HUES64 (cell line): ENCODE results near the gene SYT8.
"Not testable (repeated sequence)": the region's sequence is repeated elsewhere in the genome, so short reads cannot be mapped to it uniquely, and the experiment has no call there.

ENCODE experiments used
- H3K27ac ChIP-seq: 2 replicates; pipeline ENCODE4 v1.7.0; 2013; ENCODE audit warnings: low read depth, low read length, inconsistent platforms
- H3K27me3 ChIP-seq: 2 replicates; pipeline ENCODE4 v1.6.1; 2013; ENCODE audit warnings: mild to moderate bottlenecking, low read length; ENCODE audit not compliant: insufficient read depth
- H3K36me3 ChIP-seq: 2 replicates; pipeline ENCODE4 v1.6.1; 2013; ENCODE audit warnings: mild to moderate bottlenecking, low read length; ENCODE audit not compliant: insufficient read depth
- H3K4me1 ChIP-seq: 2 replicates; pipeline ENCODE4 v1.6.1; 2013; ENCODE audit warnings: mild to moderate bottlenecking, low read length, moderate library complexity; ENCODE audit not compliant: insufficient read depth
- H3K4me3 ChIP-seq: 2 replicates; pipeline ENCODE4 v1.5.1; 2013; ENCODE audit warnings: mild to moderate bottlenecking, low read length, moderate library complexity
- H3K9ac ChIP-seq: 2 replicates; pipeline ENCODE4 v1.6.1; 2013; ENCODE audit warnings: mild to moderate bottlenecking, low read depth, low read length
- H3K9me3 ChIP-seq: 2 replicates; pipeline ENCODE4 v1.6.1; 2013; ENCODE audit warnings: low read depth, low read length; ENCODE audit not compliant: insufficient read depth
- WGBS: fragments of 150-250, 120-280 bp; methylation state at CpG from one replicate; pipeline ENCODE4 v1.1.7; 2013; ENCODE audit warnings: missing lambda C conversion rate; 5-methylcytosine and 5-hydroxymethylcytosine counted together

The SYT8 gene

DNA sequence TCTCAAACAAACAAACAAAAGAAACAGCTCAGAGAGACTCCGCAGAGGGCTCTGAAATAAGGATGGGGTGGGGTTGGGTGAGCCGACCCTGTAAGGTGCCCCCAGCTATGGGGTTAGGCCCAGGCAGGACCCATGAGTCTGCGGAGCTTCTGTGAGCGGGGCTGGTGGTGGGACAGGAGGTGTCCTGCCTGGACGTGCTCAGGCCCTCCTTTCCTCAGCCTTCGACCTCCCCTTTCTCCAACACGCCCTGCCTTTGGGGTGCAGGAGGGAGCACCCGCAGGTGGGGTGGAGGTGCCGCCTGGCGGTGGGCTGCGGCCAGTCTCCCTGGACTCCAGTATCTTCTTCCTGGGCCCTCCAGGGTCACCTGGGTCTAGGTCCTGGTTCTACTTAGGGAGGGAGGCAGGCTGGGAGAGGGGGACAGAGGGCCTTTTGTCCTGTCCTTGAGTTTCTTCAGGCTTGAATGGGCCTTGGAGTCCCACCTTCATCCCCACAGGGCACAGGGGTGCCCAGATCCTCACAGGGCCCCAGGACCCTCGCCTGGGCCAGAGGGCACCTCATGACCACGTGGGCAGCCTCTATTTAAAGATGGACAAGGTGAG lies 44.7 kb downstream of the SYT8 start:
- 89% methylated on average over 13 of the region's 13 CpGs for WGBS
- Histone ChIP-seq H3K36me3 (no peaks in the 10 kb centered on the region), H3K9me3 (no peaks in the 10 kb centered on the region), H3K4me3 (no peak overlapping the region), H3K9ac (no peak overlapping the region), H3K27ac (no peak overlapping the region), H3K27me3 (no peaks in the 10 kb centered on the region; the same call in 1 of the 2 replicates), H3K4me1 (peaks cover 3% of the 10 kb centered on the region; the same call in 1 of the 2 replicates)

DNA sequence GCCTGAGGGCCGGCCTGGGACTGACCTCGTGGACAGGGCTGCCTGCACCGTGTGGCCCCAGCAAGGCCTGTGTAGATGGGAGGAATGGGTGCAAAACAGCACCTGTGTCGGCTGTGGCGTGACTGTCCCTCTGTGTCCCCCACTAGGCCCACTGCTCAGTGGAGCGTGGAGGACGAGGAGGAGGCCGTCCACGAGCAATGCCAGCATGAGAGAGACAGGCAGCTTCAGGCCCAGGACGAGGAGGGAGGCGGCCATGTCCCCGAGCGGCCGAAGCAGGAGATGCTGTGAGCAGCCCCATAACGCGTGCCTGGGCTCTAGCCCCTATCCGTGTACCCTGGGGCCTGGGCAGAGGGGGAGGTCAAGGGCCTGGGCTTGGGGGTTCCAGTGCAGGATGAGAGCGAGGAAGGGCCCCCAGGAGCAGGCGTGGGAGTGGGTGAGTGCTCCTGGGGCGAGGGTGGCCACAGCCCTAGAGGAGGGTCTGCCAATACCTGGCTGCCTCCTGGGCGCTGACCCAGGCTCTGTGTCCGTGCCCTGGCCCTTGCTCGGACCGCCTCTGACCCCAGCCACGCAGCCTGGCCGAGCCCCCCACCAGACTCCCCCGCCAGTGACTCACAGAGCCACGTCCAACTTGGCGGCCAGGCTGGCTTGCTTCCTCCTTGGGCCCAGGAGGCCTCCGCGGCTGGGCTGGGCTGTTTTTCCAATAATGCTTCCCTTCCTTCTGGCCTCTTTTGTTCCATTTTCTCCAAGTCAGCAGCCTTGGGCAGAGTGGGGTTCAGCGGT lies 45.3 kb downstream of the SYT8 start:
- no peaks in the 10 kb centered on the region for H3K9me3 ChIP-seq
- H3K27me3 ChIP-seq = no peaks in the 10 kb centered on the region; the same call in 1 of the 2 replicates
- H3K4me3 ChIP-seq = no peak overlapping the region
- no peak overlapping the region for H3K9ac ChIP-seq
- peaks cover 3% of the 10 kb centered on the region; the same call in 1 of the 2 replicates for H3K4me1 ChIP-seq
- no peaks in the 10 kb centered on the region for H3K36me3 ChIP-seq
- WGBS = 91% methylated on average over 32 of the region's 32 CpGs
- no peak overlapping the region for H3K27ac ChIP-seq

DNA sequence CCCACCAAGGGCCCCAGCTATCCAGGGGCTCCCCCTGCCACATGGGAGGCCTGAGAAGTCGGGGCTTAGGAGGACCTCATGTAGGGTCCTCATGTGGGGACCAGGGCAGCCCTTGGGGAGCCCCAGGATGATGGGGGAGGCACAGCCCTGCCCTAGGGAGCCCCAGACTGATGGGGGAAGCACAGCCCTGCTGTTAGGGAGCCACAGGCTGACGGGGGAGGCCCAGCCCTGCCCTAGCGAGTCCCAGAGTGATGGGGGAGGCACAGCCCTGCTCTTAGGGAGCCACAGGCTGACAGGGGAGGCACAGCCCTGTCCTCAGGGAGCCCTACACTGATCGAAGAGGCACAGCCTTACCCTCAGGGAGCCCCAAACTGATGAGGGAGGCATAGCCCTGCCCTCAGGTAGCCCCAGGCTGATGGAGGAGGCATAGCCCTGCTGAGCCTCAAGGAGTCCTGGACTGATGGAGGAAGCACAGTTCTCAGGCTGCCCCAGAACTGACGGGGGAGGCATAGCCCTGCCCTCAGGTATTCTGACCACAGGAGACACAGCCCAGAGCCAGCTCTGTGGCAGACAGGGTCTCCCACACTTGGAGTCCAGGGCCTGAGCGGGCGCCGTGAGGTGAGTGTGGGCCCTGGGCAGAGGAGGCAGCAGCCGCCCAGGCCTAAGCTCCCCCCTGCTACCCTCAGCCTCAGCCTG lies 46.1 kb downstream of the SYT8 start:
- Histone ChIP-seq H3K27me3 (no peaks in the 10 kb centered on the region; the same call in 1 of the 2 replicates), H3K4me3 (no peak overlapping the region), H3K9me3 (no peaks in the 10 kb centered on the region), H3K9ac (no peak overlapping the region), H3K36me3 (no peaks in the 10 kb centered on the region), H3K27ac (no peak overlapping the region), H3K4me1 (peaks cover 3% of the 10 kb centered on the region; the same call in 1 of the 2 replicates)
- 86% methylated on average over 9 of the region's 9 CpGs for WGBS

DNA sequence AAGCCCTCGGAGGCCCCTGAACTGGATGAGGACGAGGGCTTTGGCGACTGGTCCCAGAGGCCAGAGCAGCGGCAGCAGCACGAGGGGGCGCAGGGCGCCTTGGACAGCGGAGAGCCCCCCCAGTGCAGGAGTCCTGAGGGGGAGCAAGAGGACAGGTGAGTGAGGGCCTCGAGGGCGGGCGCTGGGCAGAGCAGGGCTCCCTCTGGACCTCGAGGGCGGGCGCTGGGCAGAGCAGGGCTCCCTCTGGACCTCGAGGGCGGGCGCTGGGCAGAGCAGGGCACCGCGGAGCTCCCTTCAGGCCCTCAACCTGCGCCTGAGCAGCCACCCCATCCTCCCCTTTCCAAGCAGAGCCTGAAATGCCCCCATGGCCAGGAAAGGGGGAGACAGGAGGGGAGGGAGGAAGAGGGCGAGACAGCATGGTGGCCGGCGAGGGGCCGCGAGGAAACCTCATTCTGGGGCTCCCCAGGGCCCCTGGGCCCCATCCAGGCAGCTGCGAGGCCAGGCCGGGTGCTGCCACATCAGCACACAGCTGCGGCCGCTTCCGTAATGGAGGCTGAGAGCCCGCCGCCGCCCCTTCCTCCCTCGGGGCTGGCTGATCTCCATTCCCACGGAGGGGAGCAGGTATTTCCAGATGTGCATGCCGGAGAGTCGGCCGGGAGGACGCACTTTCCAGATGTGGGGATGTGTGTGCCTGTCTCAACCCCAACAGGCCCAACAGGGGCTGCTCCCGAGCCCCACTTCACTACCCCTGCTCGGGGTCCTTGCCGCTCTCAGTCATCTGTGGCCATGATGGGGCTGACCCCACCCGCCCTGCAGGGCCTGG lies 46.9 kb downstream of the SYT8 start:
- no peak overlapping the region for H3K27ac ChIP-seq
- H3K36me3 ChIP-seq = no peaks in the 10 kb centered on the region
- no peaks in the 10 kb centered on the region; the same call in 1 of the 2 replicates for H3K27me3 ChIP-seq
- no peaks in the 10 kb centered on the region for H3K9me3 ChIP-seq
- WGBS = 90% methylated on average over 42 of the region's 43 CpGs
- H3K4me1 ChIP-seq = peaks cover 3% of the 10 kb centered on the region; the same call in 1 of the 2 replicates
- no peak overlapping the region for H3K9ac ChIP-seq
- H3K4me3 ChIP-seq = no peak overlapping the region

DNA sequence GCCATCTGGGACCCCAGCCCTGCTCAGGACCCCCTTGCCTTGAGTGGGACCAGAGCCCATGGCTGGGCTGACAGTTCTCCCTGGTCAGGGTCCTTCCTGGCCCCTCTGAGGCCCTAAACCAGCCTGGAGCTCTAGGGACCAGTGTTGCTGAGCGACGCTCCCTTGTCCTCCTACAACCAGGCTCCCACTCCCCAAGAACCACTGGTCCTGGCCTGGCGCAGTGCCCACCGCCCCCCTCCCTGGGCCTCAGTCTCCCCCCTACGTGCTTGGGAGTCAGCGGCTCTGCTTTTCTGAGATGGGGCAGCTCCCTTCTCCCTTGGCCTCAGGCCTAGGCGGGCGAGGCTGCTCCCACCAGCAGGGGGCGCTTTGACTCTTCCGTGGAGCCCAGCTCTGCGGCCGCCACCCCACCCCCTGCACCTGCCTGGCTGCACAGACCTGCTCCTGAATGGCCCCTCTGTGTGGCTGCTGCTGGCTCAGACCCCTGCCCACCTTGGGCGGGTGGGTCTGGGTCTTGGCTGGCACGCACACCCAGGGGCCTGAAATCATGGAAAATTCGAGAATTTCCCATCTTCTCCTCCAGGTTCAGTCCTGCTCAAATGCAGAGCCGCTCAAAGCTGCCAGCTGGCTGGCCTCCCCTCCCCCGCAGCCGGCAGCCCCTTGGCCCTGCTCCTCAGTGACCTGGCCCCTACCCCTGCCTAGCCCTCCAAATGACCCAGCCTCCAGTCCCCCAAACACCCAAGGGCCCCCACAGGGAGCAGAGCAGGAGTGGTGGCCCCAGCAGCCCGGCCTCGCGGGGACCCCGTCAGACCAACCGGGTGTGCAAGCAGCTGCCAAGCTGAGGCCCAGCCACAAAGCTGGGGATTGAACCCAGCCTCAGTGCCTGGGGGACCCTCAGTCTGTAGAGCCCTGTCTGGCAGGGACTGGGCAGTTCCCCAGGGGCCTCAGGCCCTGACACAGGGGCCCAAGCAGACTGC lies 47.8 kb downstream of the SYT8 start:
- no peak overlapping the region for H3K4me3 ChIP-seq

DNA sequence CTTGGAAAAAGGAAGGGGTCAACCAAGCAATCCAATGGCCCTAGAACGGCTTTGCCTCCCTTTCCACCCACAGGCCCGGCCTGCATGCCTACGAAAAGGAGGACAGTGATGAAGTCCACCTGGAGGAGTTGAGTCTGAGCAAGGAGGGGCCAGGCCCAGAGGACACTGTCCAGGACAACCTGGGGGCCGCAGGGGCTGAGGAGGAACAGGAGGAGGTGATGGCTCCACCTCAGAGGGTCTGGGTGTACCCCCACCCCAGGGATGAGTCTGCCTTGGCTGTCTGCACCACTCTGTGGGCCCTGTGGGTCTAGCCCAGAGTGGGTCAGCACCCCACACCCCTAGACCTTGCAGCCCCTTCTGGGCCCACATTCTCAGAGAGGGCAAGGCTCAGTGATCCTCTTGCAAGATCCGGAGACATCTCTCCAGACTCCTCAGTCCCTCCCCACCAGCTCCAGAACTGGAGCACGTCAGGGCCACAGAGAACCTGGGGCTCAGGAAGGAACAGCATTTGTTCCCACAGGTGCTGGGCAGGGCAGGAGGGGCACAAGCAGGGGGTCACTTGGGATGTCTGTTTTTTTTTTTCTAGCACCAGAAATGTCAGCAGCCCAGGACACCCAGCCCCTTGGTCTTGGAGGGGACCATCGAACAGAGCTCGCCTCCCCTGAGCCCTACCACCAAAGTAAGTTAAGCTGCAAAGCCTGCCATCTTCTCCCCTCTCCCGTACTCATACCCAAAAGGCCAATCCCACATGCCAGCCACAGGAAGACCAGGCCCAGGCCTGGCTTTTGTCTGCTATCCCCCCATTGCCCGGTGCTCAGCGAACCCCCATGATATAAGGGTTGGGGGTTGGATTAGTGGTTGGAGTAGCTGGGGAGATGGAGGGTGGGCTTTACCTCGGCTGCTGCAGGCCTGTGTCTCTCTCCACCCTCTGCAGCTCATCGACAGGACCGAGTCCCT lies 48.8 kb downstream of the SYT8 start:
- Histone ChIP-seq H3K9me3 (no peaks in the 10 kb centered on the region), H3K4me1 (peaks cover 3% of the 10 kb centered on the region; the same call in 1 of the 2 replicates), H3K27ac (no peak overlapping the region), H3K4me3 (no peak overlapping the region), H3K36me3 (no peaks in the 10 kb centered on the region), H3K9ac (no peak overlapping the region), H3K27me3 (no peaks in the 10 kb centered on the region; the same call in 1 of the 2 replicates)
- WGBS = 95% methylated on average over 14 of the region's 14 CpGs

More for the DNA sequence above, 47.8 kb downstream of the SYT8 start:
- Histone ChIP-seq H3K27me3 (no peaks in the 10 kb centered on the region; the same call in 1 of the 2 replicates), H3K9ac (no peak overlapping the region; the same call in 1 of the 2 replicates), H3K27ac (no peak overlapping the region), H3K36me3 (no peaks in the 10 kb centered on the region), H3K4me1 (peaks cover 3% of the 10 kb centered on the region; the same call in 1 of the 2 replicates), H3K9me3 (no peaks in the 10 kb centered on the region)
- 36% methylated on average over 23 of the region's 23 CpGs for WGBS

DNA sequence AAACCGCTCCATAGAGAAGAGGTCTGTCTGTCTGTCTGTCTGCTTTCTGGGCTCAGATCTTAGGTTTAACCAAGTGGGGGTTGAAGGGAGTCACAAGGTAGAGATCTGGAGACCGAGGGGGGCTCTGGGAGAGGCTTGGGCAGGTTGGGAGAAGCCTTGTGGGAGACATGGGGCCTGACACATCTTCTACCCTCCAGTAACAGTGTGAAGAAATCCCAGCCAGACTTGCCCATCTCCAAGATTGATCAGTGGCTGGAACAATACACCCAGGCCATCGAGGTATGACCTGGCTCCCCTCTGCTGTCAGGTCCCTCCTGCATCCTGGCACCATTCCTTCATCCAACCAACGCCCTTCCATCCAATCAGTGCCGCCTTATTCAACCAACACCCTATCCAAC lies 49.5 kb downstream of the SYT8 start:
- no peak overlapping the region for H3K4me3 ChIP-seq
- no peaks in the 10 kb centered on the region for H3K27me3 ChIP-seq
- no peaks in the 10 kb centered on the region for H3K36me3 ChIP-seq
- H3K27ac ChIP-seq = no peak overlapping the region
- H3K4me1 ChIP-seq = peaks cover 3% of the 10 kb centered on the region; the same call in 1 of the 2 replicates
- no peaks in the 10 kb centered on the region for H3K9me3 ChIP-seq
- H3K9ac ChIP-seq = no peak overlapping the region
- 91% methylated on average over 5 of the region's 5 CpGs for WGBS

DNA sequence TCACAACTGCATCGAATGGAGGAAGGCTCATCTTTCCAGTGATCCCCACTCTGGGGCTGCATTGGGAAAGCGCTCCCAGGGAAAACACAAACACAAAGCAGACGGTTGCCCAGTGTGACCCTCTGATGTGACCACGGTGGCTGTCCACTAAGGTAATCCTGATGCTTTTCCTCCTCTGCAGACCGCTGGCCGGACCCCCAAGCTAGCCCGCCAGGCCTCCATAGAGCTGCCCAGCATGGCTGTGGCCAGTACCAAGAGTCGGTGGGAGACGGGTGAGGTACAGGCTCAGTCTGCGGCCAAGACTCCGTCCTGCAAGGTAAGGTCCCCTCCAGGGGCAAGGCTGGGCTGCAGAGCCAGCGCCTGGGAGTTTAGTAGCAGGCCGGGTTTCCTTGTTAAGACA lies 51.8 kb downstream of the SYT8 start:
- H3K27me3 ChIP-seq, H3K4me1 ChIP-seq: not testable (repeated sequence)

More for the DNA sequence above, 51.8 kb downstream of the SYT8 start:
- H3K36me3 ChIP-seq, H3K9ac ChIP-seq, H3K27ac ChIP-seq, H3K4me3 ChIP-seq, H3K9me3 ChIP-seq: not testable (repeated sequence)
- 90% methylated on average over 13 of the region's 13 CpGs for WGBS
